Muscle layer of duodenum (tissue), 2 donors: ENCODE results near the gene WWP2.

Experiments used
- H3K27ac ChIP-seq: one replicate; pipeline ENCODE4 v1.7.0; 2013; ENCODE audit warnings: mild to moderate bottlenecking, low read length
- H3K27me3 ChIP-seq: one replicate; pipeline ENCODE4 v1.7.0; 2013; ENCODE audit warnings: low read depth, mild to moderate bottlenecking, control low read depth, low read length
- H3K36me3 ChIP-seq, 2 donors: one replicate each; pipeline ENCODE4 v1.7.0; 2013; ENCODE audit warnings: low read length in 2 of 2, control low read depth in 1 of 2, mild to moderate bottlenecking in 1 of 2; ENCODE audit not compliant: insufficient read depth in 2 of 2, control insufficient read depth in 1 of 2
- H3K4me1 ChIP-seq, 2 donors: one replicate each; pipeline ENCODE4 v1.7.0; 2013; ENCODE audit warnings: low read length in 2 of 2, mild to moderate bottlenecking in 2 of 2, control low read depth in 1 of 2, moderate library complexity in 1 of 2; ENCODE audit not compliant: insufficient read depth in 2 of 2, control insufficient read depth in 1 of 2
- H3K4me3 ChIP-seq, 2 donors: one replicate each; pipeline ENCODE4 v1.7.0; 2013; ENCODE audit warnings: low read length in 2 of 2, low read depth in 1 of 2, mild to moderate bottlenecking in 1 of 2
- H3K9me3 ChIP-seq, 2 donors: one replicate each; pipeline ENCODE4 v1.7.0; 2013; ENCODE audit warnings: low read length in 2 of 2, control low read depth in 1 of 2, mild to moderate bottlenecking in 1 of 2; ENCODE audit not compliant: control insufficient read depth in 1 of 2
- donor health status: healthy.

WWP2 gene

DNA sequence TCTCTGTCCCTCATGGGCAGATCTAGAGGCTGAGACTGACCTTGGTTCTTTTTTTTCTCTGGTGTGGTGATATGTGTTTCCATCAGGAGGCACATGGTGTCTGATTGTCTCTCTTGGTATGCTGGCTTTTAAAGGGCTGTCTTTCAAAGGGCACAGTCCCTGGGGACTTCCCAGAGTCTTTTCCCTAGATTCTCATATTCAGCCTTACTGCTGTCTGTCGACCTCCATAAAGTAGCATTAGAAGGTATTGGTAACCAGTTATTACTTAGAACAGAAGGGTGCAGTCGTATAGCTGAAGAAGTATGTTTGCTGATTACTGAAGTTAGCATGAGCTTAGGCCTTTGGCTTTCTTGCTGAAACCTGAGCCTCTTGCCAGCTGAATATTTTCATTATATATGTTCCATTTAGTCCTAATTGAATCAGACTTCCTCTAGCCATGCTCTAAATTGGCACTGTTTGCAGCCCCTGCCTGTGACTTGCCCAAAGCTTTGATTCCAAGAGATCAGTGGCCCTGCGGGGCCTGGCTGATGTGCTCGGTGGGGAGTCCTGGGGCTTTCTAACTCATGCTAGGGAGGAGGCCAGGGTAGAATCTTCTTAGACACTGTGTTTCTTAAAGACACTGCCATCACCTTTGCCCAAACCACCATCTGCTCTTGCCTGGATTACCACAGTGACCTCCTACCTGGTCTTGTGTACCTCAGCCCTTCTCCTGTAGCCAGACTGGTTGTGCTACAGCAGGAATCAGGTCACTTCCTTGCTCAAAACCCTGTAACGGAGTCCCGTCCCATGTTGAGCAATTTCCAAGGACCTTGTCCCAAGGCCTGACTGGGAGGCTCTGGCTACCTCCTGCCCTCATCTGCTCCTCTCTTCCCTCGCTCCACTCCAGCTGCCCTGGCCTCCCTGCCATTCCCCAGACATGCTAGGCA lies 71.5 kb downstream of the WWP2 start:
- no peak overlapping the region for H3K4me3 ChIP-seq
- H3K27ac ChIP-seq = no peak overlapping the region
- peaks cover 3 to 25% of the 10 kb centered on the region in 2 donors for H3K4me1 ChIP-seq
- no peaks in the 10 kb centered on the region for H3K27me3 ChIP-seq
- H3K36me3 ChIP-seq = no peaks in the 10 kb centered on the region
- H3K9me3 ChIP-seq = no peaks in the 10 kb centered on the region

GRCh38 chr16:69834807-69835466 lies 72.8 kb downstream of the WWP2 start:
- no peaks in the 10 kb centered on the region for H3K27me3 ChIP-seq
- peaks cover 3 to 33% of the 10 kb centered on the region in 2 donors for H3K4me1 ChIP-seq
- no peaks in the 10 kb centered on the region for H3K36me3 ChIP-seq
- H3K9me3 ChIP-seq = no peaks in the 10 kb centered on the region
- no peak overlapping the region for H3K4me3 ChIP-seq
- no peak overlapping the region for H3K27ac ChIP-seq

DNA sequence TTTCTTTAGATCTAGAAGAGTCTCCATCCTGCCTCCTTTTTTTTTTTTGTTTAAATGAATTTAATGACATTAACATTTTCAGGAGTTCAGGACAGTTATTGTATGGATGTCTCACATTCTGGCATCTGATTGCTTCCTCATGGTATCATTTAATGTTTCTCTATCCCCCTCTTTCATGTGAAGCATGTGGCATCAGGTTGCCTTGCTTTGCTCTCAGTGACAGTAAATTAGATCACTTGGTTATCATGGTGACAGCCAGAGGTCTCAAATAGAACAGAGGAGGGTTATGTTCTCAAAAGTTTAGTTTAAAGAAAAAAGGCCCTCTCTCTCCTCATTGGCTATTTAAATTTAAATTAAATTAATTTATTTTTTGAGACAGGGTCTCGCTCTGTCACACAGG lies 74.1 kb downstream of the WWP2 start:
- H3K4me1 ChIP-seq = peaks cover 0 to 24% of the 10 kb centered on the region in 2 donors
- no peak overlapping the region for H3K27ac ChIP-seq
- peaks cover 0 to under 1% of the 10 kb centered on the region in 2 donors for H3K36me3 ChIP-seq
- no peak overlapping the region for H3K4me3 ChIP-seq
- H3K27me3 ChIP-seq = no peaks in the 10 kb centered on the region
- H3K9me3 ChIP-seq = no peaks in the 10 kb centered on the region

DNA sequence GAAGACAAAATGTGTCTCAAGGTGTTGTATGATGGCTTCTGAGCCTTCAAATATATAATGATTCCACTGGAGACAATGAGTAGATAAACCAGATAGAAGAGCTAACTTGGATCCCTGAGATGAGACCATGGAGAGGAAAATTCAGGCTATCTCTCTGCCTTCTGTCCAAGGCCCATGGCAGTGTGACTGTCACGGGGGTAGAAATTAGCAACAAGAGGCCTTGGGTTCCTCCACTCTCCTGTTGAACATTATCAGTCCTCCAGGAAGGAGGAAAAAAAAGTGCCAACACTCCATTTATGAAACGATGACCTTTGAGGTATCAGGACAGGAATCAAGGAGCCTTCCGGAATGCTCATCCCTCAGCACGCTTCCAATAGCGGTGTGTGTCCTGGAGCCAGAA lies 75.2 kb downstream of the WWP2 start:
- Histone ChIP-seq H3K27ac (no peak overlapping the region), H3K27me3 (no peaks in the 10 kb centered on the region), H3K4me1 (peaks cover 0 to 19% of the 10 kb centered on the region in 2 donors)

GRCh38 chr16:69838489-69838888 lies 76.4 kb downstream of the WWP2 start:
- Histone ChIP-seq H3K27me3 (no peaks in the 10 kb centered on the region), H3K4me1 (peaks cover 0 to 19% of the 10 kb centered on the region in 2 donors), H3K27ac (peak overlapping the region; percentile 61), H3K36me3 (peaks cover 4 to 9% of the 10 kb centered on the region in 2 donors), H3K9me3 (no peaks in the 10 kb centered on the region), H3K4me3 (no peak overlapping the region)

More for the DNA sequence above, 75.2 kb downstream of the WWP2 start:
- Histone ChIP-seq H3K9me3 (no peaks in the 10 kb centered on the region), H3K36me3 (peaks cover 0 to 9% of the 10 kb centered on the region in 2 donors), H3K4me3 (no peak overlapping the region)

DNA sequence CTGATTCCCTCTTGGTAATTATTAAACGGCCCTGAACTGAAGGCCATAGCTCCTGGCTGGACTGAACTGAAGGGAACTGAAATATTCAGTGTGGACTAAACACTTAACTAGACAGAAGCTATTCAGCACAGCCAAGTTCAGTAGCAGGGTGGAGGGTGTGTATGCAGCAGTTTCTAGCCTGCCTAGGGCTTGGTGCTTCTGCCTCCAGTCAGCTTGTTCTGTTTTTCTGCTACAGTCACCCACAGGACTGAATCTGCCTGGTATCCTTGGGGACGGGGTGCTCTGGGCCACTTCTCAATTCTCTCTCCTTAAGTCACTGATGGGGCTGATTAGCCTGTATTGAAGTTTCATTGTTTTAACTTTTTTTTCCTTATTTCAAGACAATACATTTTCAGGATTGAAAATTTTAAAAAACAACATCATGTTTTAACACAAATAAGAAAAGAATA lies 77.1 kb downstream of the WWP2 start:
- peak overlapping the region; percentile 56 for H3K27ac ChIP-seq

DNA sequence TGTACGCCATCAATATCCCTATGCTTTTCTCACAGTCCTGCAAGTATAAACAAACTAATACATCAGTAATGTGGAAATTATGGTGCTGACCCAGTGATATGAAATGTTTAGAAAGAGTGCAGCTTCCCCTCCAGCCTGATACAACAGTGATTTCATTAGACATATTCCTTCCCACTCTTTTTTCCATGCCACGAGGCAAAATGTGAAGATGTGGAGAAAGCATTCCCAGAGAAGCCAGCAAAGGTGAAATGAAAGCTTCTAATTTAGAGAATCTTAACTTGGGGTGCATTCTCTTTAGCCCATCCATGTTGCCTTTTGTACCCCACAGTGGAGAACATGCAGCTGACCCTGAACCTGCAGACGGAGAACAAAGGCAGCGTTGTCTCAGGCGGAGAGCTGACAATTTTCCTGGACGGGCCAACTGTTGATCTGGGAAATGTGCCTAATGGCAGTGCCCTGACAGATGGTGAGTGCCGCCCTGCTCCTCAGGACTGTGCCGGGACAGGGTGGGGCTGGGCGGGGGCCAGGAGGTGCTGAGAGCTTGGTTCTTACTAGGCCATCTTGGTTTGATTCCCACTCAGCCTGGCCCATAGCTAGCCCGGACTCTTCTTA lies 77.8 kb downstream of the WWP2 start:
- Histone ChIP-seq H3K27ac (peak overlapping the region; percentile 56), H3K9me3 (no peaks in the 10 kb centered on the region), H3K4me3 (no peak overlapping the region), H3K4me1 (peaks cover 0 to 12% of the 10 kb centered on the region in 2 donors), H3K36me3 (peaks cover 4 to 9% of the 10 kb centered on the region in 2 donors), H3K27me3 (no peaks in the 10 kb centered on the region)

More for the DNA sequence above, 77.1 kb downstream of the WWP2 start:
- Histone ChIP-seq H3K9me3 (no peaks in the 10 kb centered on the region), H3K27me3 (no peaks in the 10 kb centered on the region), H3K4me1 (peaks cover 0 to 12% of the 10 kb centered on the region in 2 donors), H3K4me3 (no peak overlapping the region), H3K36me3 (peaks cover 4 to 9% of the 10 kb centered on the region in 2 donors)

DNA sequence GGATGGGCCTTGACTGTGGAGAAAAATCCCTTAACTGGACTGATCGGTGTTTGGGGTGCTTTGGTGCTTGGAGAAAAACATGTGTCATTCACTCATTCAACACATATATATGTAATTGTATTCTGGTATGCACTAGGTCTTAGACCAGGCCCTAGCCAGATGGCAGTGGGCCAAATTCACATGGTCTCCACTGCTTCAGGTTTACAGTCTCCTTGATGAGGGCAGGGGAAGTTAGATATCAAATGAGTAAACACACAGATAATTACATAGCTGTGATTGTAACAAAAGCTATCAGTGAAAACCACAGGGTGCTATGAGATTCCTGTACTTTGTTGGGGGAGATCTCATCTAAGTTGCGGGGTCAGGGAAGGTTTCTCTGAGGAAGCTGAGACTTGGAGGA lies 78.8 kb downstream of the WWP2 start:
- Histone ChIP-seq H3K27ac (peak overlapping the region; percentile 54), H3K4me3 (no peak overlapping the region)

GRCh38 chr16:69844441-69844840 lies 82.3 kb downstream of the WWP2 start:
- H3K4me1 ChIP-seq = peaks cover 4 to 17% of the 10 kb centered on the region in 2 donors
- H3K27ac ChIP-seq = no peak overlapping the region
- peaks cover 4 to 9% of the 10 kb centered on the region in 2 donors for H3K36me3 ChIP-seq
- H3K27me3 ChIP-seq = no peaks in the 10 kb centered on the region
- no peak overlapping the region for H3K4me3 ChIP-seq
- H3K9me3 ChIP-seq = no peaks in the 10 kb centered on the region

More for the DNA sequence above, 78.8 kb downstream of the WWP2 start:
- Histone ChIP-seq H3K27me3 (no peaks in the 10 kb centered on the region), H3K4me1 (peaks cover 0 to 12% of the 10 kb centered on the region in 2 donors), H3K9me3 (no peaks in the 10 kb centered on the region), H3K36me3 (peaks cover 4 to 9% of the 10 kb centered on the region in 2 donors)

DNA sequence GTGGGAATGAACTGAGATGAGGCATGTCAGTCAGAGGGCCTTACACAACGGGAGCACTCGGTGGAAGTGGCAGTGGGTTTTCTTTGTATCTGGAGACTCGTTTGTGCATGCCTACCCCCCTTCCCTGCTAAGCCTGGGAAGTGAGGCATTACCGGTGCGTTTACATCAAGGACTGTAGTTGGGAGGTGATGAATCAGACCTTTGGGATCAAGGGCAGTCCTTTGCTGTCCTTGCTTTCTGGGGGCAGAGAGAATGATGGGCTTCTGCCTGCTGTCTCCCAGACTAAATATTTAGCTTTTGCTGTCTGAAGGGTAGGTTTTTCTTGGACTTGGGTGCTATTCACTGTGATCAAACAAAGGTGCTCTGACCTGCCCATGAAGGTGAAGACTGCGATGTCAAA lies 83.0 kb downstream of the WWP2 start:
- Histone ChIP-seq H3K36me3 (peaks cover 4 to 9% of the 10 kb centered on the region in 2 donors), H3K4me1 (peaks cover 4 to 16% of the 10 kb centered on the region in 2 donors), H3K4me3 (no peak overlapping the region), H3K27me3 (no peaks in the 10 kb centered on the region), H3K9me3 (no peaks in the 10 kb centered on the region), H3K27ac (no peak overlapping the region)

DNA sequence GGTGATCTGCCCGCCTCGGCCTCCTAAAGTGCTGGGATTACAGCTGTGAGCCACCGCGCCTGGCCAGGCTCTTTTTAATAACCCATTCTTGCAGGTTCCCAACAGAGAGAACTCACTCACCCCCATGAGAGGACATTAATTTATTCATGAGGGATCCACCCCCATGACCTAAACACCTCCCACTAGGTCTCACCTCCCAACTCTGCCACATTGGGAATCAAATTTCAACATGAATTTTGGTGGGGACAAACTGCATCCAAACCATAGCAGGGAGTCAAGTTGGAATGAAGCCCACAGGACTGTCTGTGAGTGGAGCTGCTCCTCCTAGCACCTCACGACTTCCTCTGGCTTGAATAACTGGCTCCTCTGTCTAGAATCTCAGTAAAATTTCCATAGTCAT lies 85.5 kb downstream of the WWP2 start:
- Histone ChIP-seq H3K27me3 (no peaks in the 10 kb centered on the region), H3K9me3 (no peaks in the 10 kb centered on the region), H3K4me3 (no peak overlapping the region), H3K4me1 (peaks cover 4 to 16% of the 10 kb centered on the region in 2 donors), H3K36me3 (peaks cover 0 to 4% of the 10 kb centered on the region in 2 donors), H3K27ac (no peak overlapping the region)
